OCI-LY3 (cell line): ENCODE data around the gene HES6.

Experiments used
- H2AFZ ChIP-seq: fragments of 200-600, 300-600 bp; shearing (Covaris generic); 2 replicates; pipeline ENCODE4 v1.6.0; 2014; ENCODE audit warnings: antibody characterized with exemption, low read depth, low read length
- H3K27ac ChIP-seq: fragments of 200-600, 300-600 bp; sonication (generic); 2 replicates; pipeline ENCODE4 v1.5.1; 2014; ENCODE audit warnings: mild to moderate bottlenecking, low read length, moderate library complexity, mixed read lengths
- H3K27me3 ChIP-seq: fragments of 200-600, 300-600 bp; sonication (generic); 2 replicates; pipeline ENCODE4 v1.6.1; 2014; ENCODE audit warnings: low read depth, low read length, mixed read lengths
- H3K36me3 ChIP-seq: fragments of 200-600, 300-600 bp; sonication (generic); replicated peaks from 2 replicates; pipeline ENCODE3; 2014; ENCODE audit warnings: low read depth, low read length, mixed read lengths
- H3K4me1 ChIP-seq: fragments of 300-600, 200-600 bp; sonication (generic); 2 replicates; pipeline ENCODE4 v1.6.1; 2014; ENCODE audit warnings: low read length, mixed read lengths
- H3K4me2 ChIP-seq: fragments of 200-600, 300-600 bp; sonication (generic); 2 replicates; pipeline ENCODE4 v1.6.1; 2014; ENCODE audit warnings: low read length, mixed read lengths
- H3K4me3 ChIP-seq: fragments of 300-600, 200-600 bp; sonication (generic); 2 replicates; pipeline ENCODE4 v1.5.1; 2014; ENCODE audit warnings: antibody characterized with exemption, mild to moderate bottlenecking, low read length, moderate library complexity
- H3K79me2 ChIP-seq: fragments of 300-600, 200-600 bp; shearing (Covaris generic); 2 replicates; pipeline ENCODE4 v1.6.1; 2014; ENCODE audit warnings: mild to moderate bottlenecking, low read length, mixed read lengths
- H3K9ac ChIP-seq: fragments of 300-600, 200-600 bp; shearing (Covaris generic); 2 replicates; pipeline ENCODE4 v1.6.0; 2014; ENCODE audit warnings: mild to moderate bottlenecking, low read length, moderate library complexity
- H3K9me3 ChIP-seq: fragments of 200-600, 300-600 bp; shearing (Covaris generic); 2 replicates; pipeline ENCODE4 v1.6.1; 2014; ENCODE audit warnings: low read length, mixed read lengths; ENCODE audit not compliant: insufficient read depth
- H4K20me1 ChIP-seq: fragments of 200-600, 300-600 bp; sonication (generic); 2 replicates; pipeline ENCODE4 v1.6.1; 2016; ENCODE audit warnings: low read length, mixed read lengths; ENCODE audit not compliant: insufficient read depth
- EZH2phosphoT487 ChIP-seq: fragments of 200-600 bp; shearing (Covaris generic); IDR thresholded peaks from 2 replicates; pipeline ENCODE4 v1.6.1; 2018; ENCODE audit warnings: antibody characterized with exemption, mixed run types, low read depth
- TF ChIP-seq, protein P1 (sequence below): fragments of 200-600, 300-600 bp; sonication (generic); IDR thresholded peaks from 2 replicates; pipeline ENCODE4 v1.5.1; 2014; ENCODE audit warnings: antibody characterized with exemption, low read length, low read depth

The HES6 gene

DNA sequence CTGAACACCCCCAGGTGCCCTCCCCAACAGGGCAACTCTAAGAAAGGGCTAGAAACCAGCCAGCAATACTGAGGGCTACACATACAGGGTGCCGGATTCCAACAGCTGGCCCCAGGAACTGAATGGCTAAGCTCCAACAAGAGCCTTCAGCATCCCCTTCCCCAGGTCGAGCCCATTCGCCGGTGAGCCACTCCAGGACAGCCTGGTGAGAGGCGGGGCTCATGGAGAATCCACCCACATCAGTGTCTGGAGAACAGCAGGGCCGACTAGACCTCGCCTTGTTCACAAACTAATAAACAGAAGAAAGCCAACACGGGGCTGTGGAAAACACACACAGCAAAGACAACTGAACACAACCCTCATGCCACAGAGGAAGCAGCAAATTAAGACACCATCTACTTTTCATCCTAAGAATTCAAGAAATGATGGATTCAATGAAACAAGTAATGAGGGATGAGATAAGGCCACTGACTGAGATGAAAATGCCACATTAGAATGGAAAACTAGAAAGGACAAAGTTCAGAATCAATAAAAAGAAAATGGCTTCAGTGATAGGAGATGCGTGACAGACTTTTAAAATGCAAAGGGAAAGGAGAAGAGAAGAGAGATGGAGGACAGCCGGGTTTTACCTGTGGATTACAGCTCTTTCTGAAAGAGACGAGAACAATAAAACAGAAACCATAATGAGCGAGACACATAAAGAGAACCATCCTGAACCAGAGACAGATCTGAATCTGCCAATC is 40.4 kb upstream of the HES6 start:
- TF ChIP-seq EZH2phosphoT487, result no peak
- TF ChIP-seq, protein P1, sequence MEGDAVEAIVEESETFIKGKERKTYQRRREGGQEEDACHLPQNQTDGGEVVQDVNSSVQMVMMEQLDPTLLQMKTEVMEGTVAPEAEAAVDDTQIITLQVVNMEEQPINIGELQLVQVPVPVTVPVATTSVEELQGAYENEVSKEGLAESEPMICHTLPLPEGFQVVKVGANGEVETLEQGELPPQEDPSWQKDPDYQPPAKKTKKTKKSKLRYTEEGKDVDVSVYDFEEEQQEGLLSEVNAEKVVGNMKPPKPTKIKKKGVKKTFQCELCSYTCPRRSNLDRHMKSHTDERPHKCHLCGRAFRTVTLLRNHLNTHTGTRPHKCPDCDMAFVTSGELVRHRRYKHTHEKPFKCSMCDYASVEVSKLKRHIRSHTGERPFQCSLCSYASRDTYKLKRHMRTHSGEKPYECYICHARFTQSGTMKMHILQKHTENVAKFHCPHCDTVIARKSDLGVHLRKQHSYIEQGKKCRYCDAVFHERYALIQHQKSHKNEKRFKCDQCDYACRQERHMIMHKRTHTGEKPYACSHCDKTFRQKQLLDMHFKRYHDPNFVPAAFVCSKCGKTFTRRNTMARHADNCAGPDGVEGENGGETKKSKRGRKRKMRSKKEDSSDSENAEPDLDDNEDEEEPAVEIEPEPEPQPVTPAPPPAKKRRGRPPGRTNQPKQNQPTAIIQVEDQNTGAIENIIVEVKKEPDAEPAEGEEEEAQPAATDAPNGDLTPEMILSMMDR, result no peak
- peaks cover 66% of the 10 kb centered on the region for H3K79me2 ChIP-seq
- no peaks in the 10 kb centered on the region for H3K27me3 ChIP-seq
- no peaks in the 10 kb centered on the region for H3K36me3 ChIP-seq
- no peaks in the 10 kb centered on the region for H3K9me3 ChIP-seq
- H3K4me2 ChIP-seq, result no peak overlapping the region
- H3K4me3 ChIP-seq, result no peak overlapping the region
- no peak overlapping the region for H3K27ac ChIP-seq
- H3K4me1 ChIP-seq, result no peaks in the 10 kb centered on the region
- H3K9ac ChIP-seq, result no peak overlapping the region
- peaks cover 3% of the 10 kb centered on the region; the same call in 1 of the 2 replicates for H4K20me1 ChIP-seq
- no peak overlapping the region for H2AFZ ChIP-seq

DNA sequence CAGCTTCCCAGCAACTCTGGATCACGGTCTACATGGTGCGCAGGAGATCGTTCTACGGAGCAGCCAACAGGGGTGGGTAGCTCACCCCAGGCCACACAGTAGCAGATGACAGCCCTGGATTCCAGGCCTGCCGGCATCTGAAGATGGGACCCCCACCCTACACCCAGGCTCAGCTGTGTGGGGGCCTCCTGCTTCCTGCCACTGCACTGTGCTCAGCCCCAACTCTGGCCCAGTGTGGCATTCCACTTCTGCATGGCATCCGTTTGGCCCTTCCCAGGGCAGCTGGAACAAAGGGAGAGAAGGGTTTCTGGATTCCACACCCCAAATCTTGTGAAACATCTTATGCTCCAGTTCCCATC is 39.5 kb upstream of the HES6 start:
- H3K4me2 ChIP-seq, result no peak overlapping the region
- no peaks in the 10 kb centered on the region for H3K36me3 ChIP-seq
- TF ChIP-seq, protein P1, result no peak
- TF ChIP-seq EZH2phosphoT487, result no peak
- H3K27ac ChIP-seq, result no peak overlapping the region
- no peak overlapping the region for H2AFZ ChIP-seq
- H3K4me1 ChIP-seq, result no peaks in the 10 kb centered on the region
- H3K79me2 ChIP-seq, result peaks cover 58% of the 10 kb centered on the region
- H3K27me3 ChIP-seq, result no peaks in the 10 kb centered on the region
- no peak overlapping the region for H3K4me3 ChIP-seq
- H3K9me3 ChIP-seq, result no peaks in the 10 kb centered on the region
- H4K20me1 ChIP-seq, result no peaks in the 10 kb centered on the region; the same call in 1 of the 2 replicates
- no peak overlapping the region for H3K9ac ChIP-seq

GRCh38 chr2:238278626-238279323 is 38.9 kb upstream of the HES6 start:
- no peaks in the 10 kb centered on the region for H3K36me3 ChIP-seq
- no peak overlapping the region for H2AFZ ChIP-seq
- H3K4me2 ChIP-seq, result no peak overlapping the region
- no peaks in the 10 kb centered on the region; the same call in 1 of the 2 replicates for H4K20me1 ChIP-seq
- no peak overlapping the region for H3K4me3 ChIP-seq
- no peak overlapping the region for H3K9ac ChIP-seq
- H3K27me3 ChIP-seq, result no peaks in the 10 kb centered on the region
- no peaks in the 10 kb centered on the region for H3K9me3 ChIP-seq
- H3K4me1 ChIP-seq, result no peaks in the 10 kb centered on the region
- no peak for TF ChIP-seq EZH2phosphoT487
- TF ChIP-seq, protein P1, result no peak
- H3K79me2 ChIP-seq, result peaks cover 54% of the 10 kb centered on the region
- no peak overlapping the region for H3K27ac ChIP-seq

GRCh38 chr2:238277695-238278094 is 37.9 kb upstream of the HES6 start:
- H3K36me3 ChIP-seq, result no peaks in the 10 kb centered on the region
- TF ChIP-seq, protein P1, result no peak
- no peak for TF ChIP-seq EZH2phosphoT487
- H4K20me1 ChIP-seq, result no peaks in the 10 kb centered on the region
- H3K4me3 ChIP-seq, result no peak overlapping the region
- no peaks in the 10 kb centered on the region for H3K9me3 ChIP-seq
- H3K4me2 ChIP-seq, result no peak overlapping the region
- H3K27ac ChIP-seq, result no peak overlapping the region
- H3K4me1 ChIP-seq, result no peaks in the 10 kb centered on the region
- no peak overlapping the region for H2AFZ ChIP-seq
- peaks cover 43% of the 10 kb centered on the region for H3K79me2 ChIP-seq
- no peaks in the 10 kb centered on the region for H3K27me3 ChIP-seq
- no peak overlapping the region for H3K9ac ChIP-seq
